ENCODE measurements around the gene USH2A.
A peak's percentile ranks its signal among the peaks of the same experiment; 100 is the strongest.

The USH2A gene

GRCh38 chr1:215667761-215668160 lies 755.5 kb downstream of the USH2A start:
- DNase-seq = no peak

GRCh38 chr1:215665215-215665614 lies 758.0 kb downstream of the USH2A start:
- DNase-seq = no peak

DNA sequence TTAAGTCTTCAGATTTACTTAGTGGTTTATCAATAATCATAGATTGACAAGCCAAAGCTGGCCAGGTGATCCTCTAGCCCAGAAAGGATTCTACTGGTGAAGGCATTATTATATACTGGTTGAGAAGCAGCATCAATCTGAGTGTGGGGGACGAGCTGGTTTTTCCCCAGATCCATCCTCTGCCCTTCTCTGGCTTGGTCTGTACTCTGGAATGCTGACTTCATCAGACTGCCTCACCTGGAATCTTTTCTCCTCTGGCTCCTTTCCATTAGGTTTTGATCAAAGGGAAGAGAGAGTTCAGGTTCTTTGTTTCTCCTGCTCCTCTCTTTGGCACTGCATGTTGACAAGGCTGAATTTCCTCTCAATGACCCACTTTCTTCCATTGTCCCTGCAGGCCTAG lies 762.2 kb downstream of the USH2A start:
- DNase-seq = no peak

DNA sequence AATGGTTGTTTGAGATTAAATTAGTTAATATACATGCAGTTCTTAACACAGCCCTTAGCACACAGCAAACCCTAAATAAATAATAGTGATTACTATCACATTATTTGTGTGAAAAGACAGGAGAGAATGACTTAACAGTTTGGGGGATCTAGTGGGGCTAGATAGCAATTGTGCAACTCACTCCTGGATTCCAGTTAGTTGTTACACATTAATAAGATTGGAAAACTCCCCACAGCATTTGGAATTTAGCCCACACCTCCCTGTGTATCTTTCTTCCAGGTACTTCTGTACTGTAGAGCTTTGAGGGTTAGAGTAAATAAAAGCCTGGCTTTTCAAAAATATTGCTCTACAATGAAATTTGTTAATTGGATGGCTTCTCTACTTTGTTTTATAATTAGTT lies 763.0 kb downstream of the USH2A start:
- no peak for DNase-seq

GRCh38 chr1:215657047-215657446 lies 766.2 kb downstream of the USH2A start:
- no peak for DNase-seq

DNA sequence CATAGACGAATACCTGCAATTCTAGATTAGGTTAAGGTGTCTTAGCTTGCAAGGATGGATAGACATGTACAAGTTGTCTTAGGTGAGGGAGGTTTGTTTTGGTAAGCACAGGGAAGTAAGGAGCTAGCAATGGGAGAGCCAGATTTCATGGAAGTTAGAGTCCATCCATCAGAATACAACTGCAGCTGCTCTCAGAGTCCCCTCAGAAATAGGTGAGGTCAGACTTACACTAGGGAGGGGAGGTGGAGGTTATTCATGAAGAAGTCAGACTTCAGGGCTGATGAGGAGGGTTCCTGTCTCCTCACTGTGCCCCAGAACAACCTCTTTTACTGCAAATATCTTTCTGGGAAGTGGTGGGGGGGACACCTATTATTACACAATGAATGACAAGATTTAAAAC lies 770.9 kb downstream of the USH2A start:
- DNase-seq = no peak

DNA sequence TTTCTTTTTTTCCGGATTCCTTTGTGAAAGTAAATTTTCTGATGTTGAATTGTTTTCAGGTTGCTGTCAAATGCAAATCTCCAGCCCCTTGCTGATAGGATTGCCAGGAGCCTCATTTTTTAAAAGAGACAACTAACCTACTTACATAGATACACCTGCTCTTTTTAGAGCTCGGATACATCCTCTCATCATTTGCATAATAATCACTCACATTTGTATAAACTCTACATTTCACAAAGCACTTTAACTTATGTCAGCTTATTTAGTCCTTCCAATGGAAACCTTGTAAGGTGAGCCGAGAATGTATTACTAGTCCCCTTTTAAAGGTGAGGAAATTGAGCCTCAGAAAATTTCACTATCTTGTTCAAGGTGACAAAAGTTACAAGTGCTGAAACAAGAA lies 771.4 kb downstream of the USH2A start:
- DNase-seq = no peak

DNA sequence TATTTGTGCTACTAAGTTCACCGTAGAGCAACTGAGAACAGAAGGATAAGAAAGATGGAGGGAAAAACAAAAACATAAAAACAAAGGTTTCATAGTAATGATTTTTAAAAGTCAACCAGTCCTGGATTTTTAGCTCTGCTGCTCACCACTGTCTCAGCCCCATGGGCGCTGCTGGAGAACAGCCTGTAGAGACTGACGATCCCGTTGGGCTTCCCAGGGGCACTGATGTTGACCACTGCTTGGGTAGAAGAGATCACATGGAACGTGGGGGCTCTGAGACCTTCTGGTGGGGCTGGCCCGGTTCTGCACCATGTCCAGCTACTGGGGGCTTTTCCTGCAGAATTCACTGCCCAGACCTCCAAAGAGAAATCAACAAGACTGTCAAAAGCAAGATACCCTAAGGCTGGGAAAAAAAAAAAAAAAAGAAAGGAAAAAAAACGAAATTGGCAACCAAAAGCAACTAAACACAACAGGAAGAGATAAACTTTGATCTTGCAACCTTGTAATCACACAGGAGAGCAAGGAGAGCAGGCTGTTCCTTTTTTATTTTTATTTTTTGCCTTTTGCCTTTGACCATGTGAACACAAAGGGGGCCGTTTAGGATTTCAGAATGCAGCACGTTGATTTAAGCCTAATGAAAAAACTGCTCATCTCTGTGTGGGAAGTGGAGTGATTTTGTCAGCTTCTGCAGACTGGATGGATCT lies 772.6 kb downstream of the USH2A start:
- DNase-seq = no peak

GRCh38 chr1:215648957-215649356 lies 774.3 kb downstream of the USH2A start:
- no peak for DNase-seq

DNA sequence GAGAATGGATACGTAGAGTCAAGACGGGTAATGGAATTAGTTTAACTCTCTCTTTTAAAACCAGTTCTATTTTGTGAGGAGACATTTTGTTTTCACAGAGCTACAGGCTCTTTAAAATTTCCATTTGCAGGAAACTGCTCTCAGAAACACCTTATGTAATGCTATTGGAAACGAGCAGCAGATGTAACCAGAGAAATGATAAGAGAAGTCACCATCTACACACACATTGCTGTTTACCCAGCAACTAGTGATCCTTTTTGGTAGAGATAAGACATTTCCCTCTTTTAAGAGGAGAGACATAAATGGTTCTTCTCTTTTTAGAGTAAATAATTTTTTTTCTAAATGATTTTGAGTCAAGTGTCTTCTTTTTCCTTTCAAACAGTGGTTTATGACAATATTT lies 775.5 kb downstream of the USH2A start:
- no peak for DNase-seq

GRCh38 chr1:215645861-215646260 lies 777.4 kb downstream of the USH2A start:
- no peak for DNase-seq

- no peak for DNase-seq
Observed at GRCh38 chr1:215645182-215645581, 778.1 kb downstream of the USH2A start.

DNA sequence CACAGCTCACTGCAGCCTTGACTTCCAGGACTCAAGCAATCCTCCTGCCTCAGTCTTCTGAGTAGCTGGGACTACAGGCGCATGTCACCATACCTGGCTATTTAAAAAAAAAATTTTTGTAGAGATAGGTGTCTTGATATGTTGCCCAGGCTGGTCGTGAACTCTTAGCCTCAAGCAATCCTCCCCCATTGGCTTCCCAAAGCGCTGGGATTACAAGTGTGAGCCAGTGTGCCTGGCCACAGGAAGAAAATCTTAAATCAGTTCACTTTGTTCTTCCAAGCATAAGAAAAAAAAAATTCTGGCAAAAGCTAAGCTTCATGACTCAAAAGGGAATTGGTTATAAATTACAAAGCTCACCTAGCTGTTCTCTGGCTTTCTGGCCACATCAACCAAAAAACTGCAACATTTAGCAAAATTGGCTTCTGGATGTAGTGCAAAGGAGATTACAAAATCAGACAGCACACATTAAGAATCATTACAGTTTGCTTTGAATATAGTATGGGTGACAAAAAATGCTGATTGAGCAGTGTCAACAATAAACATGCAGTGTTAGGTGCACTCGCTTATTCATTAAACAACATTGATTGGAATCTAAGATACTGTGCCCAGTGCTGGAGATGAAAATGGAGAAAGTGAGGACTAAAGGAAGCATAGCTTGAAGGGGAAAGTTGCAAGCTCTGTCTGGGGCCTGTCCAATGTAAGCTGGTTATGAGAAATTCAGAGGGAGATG lies 779.5 kb downstream of the USH2A start:
- no peak for DNase-seq

- no peak for DNase-seq
Observed at GRCh38 chr1:215640429-215641148, 782.7 kb downstream of the USH2A start.

DNA sequence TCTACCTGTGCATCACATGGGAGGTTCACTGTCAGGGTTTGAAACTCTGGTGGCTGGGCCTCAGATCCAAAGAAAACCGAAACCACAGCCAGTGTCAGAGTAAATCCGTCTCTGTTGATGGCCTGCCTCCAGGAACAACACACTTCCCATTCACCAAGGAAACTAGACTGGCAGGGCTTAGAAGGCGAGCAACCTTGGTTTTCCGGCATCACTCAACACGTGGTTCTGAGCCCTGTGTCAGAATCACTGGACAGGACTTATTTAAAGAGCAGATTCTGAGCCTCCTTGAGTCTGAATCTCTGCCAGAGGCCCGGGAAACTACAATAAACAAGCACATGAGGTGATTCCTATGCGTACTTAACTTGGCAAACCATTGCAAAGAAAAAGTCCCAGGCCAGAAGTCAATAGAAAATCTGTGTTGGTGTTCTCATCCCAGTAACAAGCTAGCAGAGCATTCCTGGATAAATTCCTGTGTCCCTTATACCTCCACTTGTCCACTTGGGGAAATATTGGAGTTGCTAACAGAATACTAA lies 786.1 kb downstream of the USH2A start:
- DNase-seq = no peak

DNA sequence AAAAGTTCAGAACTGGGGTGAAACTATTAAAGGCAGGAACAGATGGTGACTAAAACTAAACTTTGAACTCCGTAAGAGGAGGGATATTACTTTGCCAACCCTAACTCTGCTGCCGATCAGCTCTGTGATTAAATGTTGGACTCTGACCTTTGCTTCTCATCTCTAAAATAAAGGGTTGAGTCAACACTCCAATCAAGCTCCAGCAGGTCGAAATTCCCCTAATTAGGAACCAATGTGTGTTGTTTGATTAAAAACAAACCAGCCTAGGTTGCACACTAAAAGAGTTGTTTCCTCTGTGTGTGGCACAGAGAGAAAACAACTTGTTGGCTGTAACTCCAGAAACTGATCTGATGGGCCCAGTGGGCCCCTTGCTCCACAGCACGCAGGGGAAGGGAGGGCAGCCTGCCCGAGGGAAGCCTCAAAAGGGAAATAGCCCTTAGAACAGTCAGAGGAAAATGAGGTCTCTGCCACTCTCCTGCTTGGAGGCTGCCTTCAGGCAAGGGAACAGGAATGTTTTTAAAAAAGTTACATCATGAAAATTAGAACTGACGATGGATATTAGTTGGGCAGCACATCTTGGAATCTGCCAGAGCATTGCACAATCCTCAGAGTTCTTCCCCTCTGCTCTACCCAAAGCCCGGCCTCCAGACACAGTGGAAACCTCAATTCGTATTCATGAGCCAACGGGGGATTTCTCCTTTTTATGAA lies 786.8 kb downstream of the USH2A start:
- no peak for DNase-seq

DNA sequence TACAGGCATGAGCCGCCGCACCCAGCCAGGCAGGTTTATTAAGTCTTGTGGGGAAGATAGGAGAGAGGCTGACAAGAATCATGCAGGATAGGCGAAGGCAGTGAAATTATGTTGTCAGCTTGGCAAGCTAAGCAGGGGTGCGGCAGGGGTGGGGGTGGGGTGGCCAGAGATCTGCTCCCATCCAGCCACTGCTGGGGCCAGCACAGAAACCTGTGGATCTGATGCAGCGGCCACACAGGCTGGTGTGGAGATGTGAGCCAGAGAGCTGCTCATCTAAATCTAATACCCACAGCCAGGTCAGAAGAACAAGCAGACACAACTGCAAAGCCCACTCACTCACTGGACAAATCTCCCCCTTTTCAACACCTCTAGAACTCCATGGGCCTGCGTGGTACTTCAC lies 787.4 kb downstream of the USH2A start:
- DNase-seq = no peak

- peak; percentile 87 for DNase-seq
Observed at GRCh38 chr1:215631489-215631888, 791.8 kb downstream of the USH2A start.

DNA sequence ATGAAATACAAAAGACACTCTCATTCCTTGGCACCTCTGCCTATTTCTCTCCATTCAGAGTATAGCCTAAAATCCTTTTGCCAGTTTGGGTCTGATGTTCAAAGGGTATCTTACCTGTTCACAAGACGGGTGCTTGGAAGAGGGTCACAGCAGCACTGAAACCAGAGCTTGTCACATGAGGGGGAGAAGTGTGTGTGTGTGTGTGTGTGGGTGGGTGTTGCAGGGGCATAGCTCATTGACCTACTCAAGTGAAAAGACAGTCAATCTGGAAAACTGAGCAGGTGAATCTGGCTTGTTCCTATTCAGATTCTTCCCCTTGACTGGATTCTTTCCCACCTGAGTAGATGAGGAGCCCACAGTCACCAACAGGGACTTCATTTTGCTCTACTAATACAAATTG lies 792.2 kb downstream of the USH2A start:
- DNase-seq = peak; percentile 37

DNA sequence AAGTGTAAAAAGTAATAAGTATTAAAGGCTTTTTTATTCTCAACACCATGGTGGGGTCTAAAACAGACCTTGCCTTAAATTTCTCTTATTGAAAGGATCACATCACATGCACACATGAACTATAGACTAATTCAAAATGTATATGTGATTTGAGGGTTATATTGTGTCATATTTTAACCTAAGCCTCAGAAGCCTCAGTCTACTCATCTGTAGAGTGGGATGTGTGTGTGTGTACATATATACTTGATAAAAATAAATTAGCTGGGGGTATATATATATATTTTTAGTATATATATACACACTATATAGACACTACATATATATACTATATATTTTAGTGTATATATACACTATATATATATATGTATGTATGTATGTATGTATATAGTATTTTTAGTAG lies 797.3 kb downstream of the USH2A start:
- no peak for DNase-seq

- no peak for DNase-seq
Observed at GRCh38 chr1:215623162-215623561, 800.1 kb downstream of the USH2A start.

- DNase-seq = no peak
Observed at GRCh38 chr1:215617979-215618378, 805.3 kb downstream of the USH2A start.

DNA sequence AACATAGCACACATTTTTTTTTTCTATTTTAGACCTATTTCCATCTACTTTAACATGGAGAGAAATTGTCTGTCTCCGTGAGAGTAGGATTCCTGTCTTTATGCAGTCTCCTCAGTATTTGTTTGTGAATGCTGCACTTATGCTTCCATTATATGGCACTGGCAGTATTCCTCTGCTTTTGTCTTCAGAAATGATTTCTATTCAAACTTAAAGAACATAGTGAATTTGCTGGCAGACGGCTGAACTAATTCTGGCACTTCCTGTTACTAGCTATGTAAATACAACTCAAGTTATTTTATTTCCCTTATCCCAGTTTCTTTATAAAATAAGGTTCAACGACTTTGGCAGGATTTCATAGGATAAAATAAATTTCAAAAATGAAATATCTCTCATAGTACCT lies 810.9 kb downstream of the USH2A start:
- DNase-seq = no peak

Measured in NCI-H2171 (cell line).